ENCODE results near the gene FAM107A.
"Not testable (repeated sequence)": the region's sequence is repeated elsewhere in the genome, so short reads cannot be mapped to it uniquely, and the experiment has no call there.

The FAM107A gene

DNA sequence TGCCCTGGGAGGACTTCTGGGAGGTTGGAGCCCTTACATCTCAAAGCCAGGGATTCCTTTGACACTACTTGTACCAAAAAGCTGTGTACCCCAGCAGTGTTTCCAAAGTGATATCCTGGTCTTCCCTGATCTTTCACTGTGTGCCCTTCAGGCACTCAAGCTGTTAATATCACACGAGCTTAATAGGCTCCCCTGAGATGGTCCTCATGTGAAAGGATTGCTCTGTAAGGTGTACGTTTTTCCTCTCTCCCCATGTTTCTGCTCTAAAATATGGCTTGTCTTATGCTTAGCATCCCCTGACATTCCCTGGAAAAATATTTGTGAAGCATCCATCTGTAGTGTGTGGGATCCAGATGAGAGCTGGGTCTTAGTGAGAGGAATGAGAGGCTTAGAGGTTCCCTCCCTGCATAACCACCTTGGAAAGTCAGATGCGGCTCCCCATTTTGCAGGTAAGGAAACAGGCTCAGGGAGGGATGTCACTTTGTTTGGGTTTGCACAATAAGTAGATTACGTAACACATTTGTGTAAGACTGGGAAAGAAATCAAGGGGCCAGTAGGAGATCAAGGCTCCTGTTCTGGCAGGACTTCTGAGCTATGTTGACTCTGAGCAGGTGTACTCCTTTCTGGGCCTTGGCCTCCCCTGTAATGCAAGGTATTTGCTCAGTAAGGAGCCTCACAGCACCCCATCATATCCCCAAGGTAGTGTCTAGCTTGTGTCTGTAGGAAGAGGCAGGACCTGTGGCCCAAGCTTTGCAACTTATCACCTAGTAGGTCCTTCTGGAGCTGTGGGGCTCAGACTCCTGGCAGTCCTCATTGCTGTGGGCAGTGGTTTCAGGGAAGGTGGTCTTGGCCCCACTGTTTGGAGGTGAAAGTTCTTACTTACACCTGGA lies 39.5 kb downstream of the FAM107A start:
- no peak for DNase-seq (ENCODE audit: low read depth in 1 of 2, low spot score in 1 of 2)

DNA sequence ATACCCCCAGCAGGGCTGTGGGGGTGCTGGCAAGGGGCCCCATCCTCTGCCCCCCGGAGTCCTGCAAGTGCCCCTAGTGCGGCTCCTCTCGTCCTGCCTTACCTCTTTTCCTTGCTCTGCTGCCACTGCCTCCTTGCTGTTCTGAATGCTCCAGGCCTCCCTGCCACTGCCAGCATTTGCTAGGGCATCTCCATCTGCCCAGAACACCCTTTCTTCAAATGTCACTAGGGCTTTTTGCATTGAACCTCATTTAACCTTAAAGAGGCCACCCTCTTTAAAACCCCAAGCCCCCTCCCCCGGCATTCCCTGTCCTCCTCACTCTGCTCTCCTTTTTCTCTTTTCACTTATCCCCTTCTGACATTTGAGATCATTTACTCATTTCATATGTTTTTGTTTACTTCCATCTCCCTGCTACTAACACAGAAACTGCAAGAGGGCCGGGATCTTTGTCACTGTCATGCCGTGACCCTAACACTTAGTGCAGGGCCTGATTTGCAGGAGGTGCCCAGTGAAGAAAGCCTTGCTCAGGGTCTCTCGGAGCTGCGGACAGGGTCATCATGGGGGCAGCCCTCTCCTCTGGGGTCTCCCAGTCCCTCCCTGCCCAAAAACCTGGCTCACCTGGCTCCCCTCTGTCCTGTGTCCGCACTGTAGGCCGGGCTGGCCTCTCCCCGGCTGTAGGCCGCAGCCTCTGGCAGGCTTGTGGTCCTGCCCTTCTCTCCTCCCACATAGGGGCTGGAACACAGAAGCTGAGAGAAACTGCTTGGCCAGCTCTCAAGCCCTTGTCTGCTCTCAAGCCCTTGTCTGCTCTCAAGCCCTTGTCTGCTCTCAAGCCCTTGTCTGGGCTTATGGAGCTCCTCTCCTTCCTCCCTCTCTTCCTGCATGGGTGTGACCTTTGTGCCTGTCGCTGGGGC lies 40.4 kb downstream of the FAM107A start, which contains the start of gene ACOX2:
TSS of gene ACOX2 (minus strand) at position 690 of the 911 bp plus-strand sequence. CDS start 2,084 bp downstream, outside the sequence.
- no peak for DNase-seq (ENCODE audit: low read depth in 1 of 2, low spot score in 1 of 2)

DNA sequence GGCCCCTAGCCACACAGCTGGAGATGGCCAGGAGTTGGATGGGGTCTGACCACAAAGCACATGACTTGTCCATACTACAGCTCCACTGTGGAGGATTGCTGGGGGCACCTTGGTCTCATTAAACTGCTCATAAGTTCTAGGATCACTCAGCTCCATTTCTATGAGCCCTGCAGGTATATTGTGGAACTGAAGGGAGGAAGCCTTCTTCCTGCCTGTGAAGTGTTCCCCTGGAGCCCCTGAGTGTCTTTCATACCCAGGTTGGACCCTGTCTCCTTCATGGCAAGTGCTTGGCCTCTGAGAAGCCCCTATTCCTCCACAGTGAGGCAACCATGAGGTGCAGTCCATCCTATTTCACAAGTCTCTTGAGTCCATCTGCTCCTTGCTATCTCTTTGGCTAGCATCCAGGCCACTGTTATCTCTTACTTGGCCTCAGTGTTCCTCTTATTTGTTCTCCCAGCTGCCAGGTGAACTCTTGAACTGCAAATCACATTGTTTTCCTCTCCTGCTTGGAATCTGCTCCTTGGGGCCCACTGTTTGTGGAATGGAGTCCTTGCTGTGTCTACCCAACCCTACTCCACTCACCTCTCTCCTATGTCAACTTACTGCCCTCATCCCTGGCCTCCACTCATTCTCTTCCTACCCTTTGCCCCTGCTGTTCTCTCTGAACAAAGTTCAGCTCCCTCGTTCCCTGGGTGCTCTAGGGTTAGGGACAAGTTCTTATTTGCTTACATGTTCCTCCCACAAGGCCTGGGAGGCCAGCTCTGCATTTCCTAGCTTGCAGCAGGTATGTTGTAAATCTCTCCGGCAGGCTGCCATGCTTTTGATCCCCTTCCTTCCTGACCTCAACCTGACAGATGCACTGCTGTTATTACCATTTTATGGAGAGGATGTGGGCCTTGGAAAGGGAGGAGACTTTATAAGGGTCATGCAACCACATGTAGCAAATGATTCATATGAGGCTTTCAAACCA lies 41.4 kb downstream of the FAM107A start:
- no peak for DNase-seq (ENCODE audit: low read depth in 1 of 2, low spot score in 1 of 2)

DNA sequence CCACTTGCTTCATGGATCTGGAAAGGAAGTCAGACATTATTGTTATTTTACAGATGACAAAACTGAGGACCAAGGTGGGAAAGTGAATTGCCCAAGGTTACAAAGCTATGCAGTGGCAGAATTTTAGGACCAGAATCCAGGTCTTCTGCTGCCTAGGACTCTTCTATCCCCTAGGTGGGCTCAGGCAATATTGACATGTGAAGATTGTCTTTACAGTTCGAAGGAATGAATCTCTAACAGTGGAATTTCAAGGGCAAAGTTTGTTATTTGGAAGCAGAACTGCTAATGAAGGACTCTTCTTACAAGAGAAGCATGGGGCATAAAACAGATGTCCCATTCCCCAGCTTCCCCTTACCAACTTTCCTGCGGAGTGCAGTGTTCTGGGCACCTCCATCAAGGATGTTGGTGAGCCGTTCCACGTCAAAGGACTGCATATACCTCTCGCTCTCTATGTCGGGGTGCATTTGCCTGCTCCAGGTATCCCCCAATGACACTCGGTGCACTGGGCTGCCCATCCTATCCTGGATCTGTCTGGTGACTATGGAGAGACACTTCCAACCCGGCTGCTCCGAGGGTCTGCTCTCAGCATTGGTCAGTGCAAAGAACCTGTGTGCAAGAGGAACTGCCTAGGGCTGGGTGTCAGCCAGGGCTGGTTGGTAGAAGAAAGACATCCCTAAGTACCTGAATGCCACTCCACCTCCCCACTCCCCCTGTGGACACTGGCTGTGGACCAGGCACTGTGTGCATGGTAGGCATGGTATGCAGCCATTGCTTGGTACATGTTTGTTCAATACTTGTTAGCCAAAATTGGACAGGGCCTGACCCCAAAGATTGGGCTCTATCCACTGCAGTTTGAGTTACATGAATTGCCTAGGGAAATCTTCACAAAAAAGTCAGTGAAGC lies 42.3 kb downstream of the FAM107A start:
- DNase-seq (ENCODE audit: low read depth in 1 of 2, low spot score in 1 of 2) = no peak

DNA sequence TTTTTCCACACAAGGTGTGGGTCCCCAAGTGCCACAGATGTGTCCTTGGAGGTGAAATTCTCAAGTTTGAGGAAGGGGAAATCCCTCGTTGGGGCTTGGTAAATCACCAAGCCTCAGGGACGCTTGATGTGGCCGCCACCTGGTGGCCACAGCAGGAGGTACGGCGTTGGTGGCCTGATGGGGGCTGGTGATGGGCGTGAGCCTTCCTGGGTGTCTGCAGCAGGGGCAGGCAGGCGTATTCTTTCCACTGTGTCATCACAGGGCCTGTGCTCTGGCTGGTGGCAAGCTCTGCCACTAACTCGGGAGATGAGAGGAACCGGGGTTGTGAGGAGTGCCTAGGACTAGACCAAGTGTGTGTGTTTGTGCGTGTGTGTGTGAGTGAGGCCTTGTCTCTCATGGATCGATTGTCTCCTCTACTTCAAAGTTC lies 44.4 kb downstream of the FAM107A start:
- DNase-seq (ENCODE audit: low read depth in 1 of 2, low spot score in 1 of 2) = peak; percentile 64 to 66

DNA sequence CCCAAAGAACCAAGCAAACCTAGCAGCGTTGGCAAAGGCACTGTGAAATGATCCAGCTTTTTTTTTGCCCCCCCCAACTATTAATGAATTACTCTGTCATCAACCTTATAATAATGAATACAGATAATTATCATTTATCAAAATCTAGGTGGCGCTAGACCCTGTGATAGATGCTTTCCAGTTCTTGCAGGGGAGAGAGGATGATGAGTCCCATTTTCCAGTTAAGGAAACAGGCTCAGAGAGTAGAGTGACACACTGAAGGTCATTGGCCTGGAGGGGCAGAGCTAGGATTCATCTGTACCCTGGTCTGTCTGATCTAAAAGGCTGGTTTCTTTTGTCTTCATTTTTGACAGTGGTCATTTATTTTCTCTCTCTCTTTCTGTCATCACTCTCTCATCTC lies 45.2 kb downstream of the FAM107A start:
- no peak for DNase-seq (ENCODE audit: low read depth in 1 of 2, low spot score in 1 of 2)

DNA sequence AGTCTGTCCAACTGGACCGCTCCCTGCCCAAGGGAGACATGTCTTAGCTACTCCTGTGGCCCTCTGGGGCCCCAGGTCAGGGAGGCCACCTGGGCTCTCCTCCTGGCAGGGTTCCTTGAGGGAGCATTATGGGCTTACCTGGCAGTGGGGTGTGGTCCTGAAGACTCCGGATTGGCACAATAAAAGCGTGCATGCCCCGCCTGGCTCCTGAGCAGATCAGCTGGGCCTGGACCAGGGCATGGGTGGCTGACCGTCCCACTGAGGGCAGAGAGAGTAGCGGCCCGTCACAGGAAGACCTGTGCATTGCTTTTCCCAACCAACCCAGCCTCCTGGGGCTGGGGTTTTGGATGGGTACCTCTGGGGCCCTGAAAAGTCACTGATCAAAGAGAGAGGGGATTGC lies 45.6 kb downstream of the FAM107A start:
- no peak for DNase-seq (ENCODE audit: low read depth in 1 of 2, low spot score in 1 of 2)

DNA sequence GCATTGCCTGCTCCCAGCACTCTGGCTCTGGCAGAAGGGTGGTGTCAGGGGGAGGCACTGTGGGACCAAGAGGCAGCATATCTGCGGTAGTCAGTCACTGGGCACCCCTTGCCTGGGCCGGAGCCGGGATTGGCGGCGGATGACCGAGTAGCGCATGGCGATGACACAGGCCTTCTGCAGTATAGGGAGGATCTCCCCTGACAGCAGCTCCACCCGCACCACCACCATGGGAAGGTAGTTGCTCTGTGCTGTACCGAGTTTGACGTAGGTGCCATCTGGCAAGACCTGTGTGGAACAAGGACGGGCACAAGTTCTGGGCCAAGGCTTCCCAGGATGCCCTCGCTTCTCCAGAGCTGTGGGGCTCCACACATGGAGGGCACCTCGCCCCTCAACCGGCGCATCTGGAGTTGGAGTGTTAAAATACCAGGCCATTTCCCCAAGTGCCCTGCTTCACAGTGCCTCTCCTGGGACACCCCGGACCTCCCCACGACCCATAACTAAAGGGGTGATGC lies 46.8 kb downstream of the FAM107A start:
- DNase-seq (ENCODE audit: low read depth in 1 of 2, low spot score in 1 of 2) = no peak

DNA sequence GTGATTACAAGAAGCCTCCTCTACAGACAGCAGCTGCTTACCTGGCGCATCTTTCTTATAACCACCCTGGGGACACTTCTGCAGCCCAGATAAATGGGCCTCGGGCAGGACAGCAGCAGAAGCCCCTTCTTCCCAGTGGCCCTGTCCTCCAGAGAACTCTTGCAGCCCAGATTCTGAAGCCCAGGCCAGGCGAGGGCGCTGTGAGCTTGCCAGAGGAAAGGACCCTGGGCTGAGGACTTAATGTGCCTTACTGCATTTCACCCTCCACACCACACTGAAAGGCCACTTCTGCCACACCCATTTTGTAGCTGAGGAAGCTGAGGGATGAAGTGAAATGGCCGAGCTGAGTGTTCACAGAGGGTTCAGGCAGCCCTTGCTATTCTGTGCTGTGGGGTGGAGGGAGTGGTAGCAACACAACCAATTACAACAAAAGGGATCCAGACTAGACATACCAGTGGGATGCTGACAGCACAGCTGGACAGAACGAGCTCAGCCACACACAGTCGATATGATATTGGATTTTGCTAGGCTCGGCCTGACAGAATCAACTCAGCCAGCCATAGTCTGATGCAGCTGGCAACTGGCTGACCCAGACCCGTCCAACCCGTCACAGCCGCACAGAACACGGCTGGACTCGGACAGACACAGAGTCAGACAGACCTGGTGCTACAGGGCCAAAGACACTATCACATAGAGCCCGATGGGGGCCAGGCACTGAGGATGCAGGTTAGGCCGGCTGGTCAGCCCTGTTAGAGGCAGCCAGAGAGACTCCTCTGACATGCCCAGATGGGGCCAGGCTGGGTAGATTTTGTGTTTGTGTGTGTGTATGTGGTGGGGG lies 47.5 kb downstream of the FAM107A start:
- no peak for DNase-seq (ENCODE audit: low read depth in 1 of 2, low spot score in 1 of 2)

DNA sequence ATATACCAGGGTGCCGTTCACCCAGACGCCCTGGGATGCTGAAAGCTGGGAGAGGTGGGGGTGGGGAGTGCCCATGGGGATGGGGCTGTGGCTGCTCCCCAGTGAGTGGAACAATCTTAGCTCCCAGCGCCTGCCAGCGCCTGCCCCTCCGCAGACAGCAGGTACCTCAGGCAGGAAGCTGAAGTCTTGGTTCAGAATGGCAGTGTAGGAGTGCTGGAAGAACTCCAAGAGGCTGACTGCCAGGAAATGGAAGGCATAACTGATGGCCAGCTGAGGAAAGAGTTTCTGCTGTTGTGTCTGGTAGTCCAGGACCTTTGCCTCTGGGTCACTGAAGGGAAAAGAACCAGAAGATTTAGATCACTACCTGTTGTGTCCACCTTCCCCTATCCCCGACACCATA lies 48.6 kb downstream of the FAM107A start:
- no peak for DNase-seq (ENCODE audit: low read depth in 1 of 2, low spot score in 1 of 2)

DNA sequence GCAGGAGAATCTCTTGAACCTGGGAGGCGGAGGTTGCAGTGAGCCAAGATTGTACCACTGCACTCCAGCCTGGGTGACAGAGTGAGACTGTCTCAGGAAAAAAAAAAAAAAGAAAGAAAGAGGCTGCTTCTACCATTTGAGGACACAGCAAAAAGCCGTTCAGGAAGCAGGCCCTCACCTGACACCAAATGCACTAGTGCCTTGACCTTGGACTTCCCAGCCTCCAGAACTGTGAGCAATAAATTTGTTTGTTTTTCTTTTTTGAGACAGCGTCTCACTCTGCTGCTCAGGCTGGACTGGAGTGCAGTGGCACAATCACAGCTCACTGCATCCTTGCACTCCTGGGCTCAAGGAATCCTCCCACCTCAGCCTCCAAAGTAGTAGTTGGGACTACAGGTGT lies 49.8 kb downstream of the FAM107A start:
- DNase-seq (ENCODE audit: low read depth in 1 of 2, low spot score in 1 of 2) = not testable (repeated sequence)

DNA sequence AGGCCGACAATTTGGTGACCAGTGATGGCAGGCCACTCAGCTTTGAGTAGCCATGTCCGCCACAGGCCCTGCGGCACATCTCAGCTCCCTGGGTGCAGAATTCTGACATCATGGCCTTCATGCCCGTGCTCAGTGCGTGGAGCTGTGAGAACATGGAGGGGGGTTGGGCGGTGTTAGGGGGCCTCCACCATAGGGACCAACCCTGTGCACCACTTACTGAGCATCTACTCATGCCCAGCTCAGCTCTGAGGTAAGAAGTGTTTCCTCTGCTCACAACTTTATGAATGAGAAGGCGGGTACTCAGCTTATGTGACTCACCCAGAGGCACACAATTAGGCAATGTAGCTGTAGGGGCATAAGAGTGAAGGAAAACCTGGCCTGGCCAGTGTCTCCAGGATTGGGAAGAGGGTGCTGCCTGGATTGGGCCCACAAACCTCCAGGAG lies 50.7 kb downstream of the FAM107A start:
- no peak for DNase-seq (ENCODE audit: low read depth in 1 of 2, low spot score in 1 of 2)

DNA sequence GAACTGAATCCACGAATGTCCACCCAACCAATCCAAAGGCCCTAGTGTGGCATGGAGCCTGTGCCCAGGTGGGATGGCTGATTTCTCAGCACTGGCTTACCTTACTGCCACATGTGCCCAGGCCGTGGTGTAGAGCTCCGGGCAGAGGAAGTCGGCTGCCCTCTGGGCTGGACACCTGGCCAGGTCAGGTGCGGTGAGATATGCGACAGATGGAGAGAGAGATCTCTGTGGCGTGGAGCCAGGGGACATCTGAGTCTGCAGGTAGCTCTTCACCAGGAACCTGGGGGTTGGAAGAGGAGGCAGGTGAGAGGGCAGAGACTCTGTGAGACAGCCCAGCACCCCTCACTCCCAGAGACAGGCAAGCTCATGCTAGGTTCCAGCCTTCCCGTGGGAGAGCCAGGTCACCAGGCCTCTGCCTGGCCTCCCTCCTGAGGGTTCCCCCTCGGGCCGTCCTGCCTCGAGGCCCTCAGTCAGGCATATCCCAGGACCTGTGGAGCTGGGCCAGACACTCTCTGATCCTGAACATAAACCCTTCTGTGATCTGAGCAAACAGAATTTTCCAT lies 52.8 kb downstream of the FAM107A start:
- DNase-seq (ENCODE audit: low read depth in 1 of 2, low spot score in 1 of 2) = no peak

DNA sequence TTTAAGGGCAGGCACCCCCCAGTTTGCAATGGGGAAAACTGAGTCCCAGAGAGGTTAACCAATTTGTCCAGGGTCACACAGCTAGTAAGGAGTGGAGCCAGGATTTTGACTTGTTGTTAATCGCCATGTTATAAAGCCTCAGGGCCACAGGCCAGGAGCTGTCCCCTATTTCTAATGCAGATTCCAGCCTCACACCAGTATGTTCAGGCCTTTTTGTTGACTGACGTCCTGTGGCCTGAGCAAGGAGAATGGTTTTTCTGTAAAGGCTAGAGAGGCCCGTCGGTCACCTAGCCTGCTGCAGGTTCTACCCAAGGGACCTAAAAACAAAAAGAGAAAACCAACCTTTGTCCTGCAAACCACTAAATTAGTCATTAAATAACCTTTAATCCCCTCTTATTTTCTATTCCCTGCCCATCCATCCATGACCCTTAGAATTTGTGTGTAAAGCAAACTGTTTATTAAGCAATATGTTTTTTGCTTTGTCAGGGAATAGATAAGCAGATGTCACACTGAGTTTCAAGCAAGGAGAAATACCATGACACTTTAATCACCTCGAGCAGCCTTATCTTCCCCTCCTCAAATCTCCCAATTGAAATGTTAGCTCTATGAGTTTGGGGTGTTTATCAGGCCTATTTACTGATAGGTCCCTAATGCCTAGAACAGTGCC lies 54.3 kb downstream of the FAM107A start:
- DNase-seq (ENCODE audit: low read depth in 1 of 2, low spot score in 1 of 2) = no peak

DNA sequence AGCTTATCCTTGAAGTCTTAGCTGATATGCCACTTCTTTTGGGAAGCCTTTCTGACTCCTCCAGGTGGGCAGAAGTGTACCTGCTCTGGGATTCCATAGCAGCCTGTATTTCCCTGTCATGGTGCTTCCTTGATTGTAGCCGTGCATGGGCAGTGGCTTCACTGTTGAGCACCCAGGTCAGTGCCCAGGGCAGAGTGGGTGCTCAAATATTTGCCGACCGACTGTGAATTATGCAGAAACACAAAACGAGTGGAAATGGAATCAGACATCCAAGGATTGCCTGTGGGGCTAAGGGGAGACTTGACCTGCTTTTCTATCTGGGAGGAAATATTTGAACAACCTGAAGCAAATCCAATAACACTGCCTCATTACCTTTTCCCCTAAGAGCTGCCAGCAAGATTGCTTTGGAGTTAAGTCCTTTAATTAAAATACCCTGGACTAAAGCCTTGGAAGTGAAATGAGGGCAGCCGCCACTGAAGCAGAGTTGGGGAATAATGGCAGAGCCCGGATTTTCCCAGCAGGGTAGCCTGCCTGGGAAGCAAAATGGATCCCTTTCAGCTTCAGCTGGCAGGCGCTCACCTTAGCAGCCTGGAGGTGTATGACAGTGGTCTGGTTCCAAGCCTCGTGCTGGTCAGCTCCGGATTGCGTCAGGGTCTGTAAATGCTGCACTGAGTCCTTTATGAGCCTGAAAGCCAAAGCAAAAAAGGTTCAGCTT lies 55.1 kb downstream of the FAM107A start:
- no peak for DNase-seq (ENCODE audit: low read depth in 1 of 2, low spot score in 1 of 2)

DNA sequence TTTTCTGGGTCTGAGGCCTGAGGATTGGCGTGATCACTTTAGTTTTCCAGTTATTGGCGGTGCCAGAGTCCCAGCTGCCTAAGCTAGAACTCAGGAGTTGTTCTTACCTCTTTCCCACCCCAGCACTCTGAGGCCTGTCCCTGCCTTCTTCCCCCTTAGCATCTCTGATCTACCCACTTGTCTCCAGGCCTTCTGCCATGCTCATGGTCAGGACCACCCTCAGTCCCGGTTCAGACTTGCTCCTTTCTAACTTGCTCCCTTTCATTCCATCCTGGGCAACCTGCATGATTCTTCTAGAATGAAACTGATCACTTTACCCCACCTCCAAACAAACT lies 55.9 kb downstream of the FAM107A start:
- DNase-seq (ENCODE audit: low read depth in 1 of 2, low spot score in 1 of 2) = no peak
